Measurements from ENCODE around the gene PASK.

DNA sequence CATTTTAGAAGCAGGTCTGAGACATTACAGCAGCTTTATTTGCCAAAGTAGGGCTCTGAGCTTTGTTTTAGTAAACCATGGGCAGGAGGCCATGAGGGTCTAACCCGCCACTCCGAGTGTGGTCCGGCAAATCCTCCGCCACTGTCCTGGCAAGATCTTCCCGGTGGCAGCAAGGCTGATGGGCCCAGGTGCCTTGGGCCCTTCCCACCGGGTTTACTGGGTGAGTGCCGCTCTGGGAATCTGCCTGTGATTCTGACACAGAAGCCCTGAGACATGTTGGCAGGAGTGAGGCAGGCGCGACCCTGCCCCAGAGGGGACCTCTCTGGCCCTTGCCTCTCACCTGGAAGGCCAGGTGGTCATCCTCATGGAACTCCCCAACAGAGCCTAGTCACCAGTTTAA, 77.1 kb downstream of the PASK start:
- TF ChIP-seq, protein P1, sequence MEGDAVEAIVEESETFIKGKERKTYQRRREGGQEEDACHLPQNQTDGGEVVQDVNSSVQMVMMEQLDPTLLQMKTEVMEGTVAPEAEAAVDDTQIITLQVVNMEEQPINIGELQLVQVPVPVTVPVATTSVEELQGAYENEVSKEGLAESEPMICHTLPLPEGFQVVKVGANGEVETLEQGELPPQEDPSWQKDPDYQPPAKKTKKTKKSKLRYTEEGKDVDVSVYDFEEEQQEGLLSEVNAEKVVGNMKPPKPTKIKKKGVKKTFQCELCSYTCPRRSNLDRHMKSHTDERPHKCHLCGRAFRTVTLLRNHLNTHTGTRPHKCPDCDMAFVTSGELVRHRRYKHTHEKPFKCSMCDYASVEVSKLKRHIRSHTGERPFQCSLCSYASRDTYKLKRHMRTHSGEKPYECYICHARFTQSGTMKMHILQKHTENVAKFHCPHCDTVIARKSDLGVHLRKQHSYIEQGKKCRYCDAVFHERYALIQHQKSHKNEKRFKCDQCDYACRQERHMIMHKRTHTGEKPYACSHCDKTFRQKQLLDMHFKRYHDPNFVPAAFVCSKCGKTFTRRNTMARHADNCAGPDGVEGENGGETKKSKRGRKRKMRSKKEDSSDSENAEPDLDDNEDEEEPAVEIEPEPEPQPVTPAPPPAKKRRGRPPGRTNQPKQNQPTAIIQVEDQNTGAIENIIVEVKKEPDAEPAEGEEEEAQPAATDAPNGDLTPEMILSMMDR (IDR thresholded peaks at IDR 0.05), result no peak
- TF ChIP-seq EZH2 (IDR thresholded peaks at IDR 0.05), result no peak

Data from neural progenitor cell (in vitro differentiated cells).